22Rv1 (cell line): ENCODE results near the gene TANGO2.

Source experiments
- ZFX ChIP-seq: fragments of 450-650 bp; IDR thresholded peaks from 2 replicates; pipeline ENCODE4 v1.6.1; 2017; ENCODE audit warnings: antibody characterized with exemption, borderline replicate concordance
- TF ChIP-seq, protein P1 (sequence below): fragments of 450-650 bp; IDR thresholded peaks from 2 replicates; pipeline ENCODE4 v1.5.1; 2017; ENCODE audit warnings: mild to moderate bottlenecking

DNA sequence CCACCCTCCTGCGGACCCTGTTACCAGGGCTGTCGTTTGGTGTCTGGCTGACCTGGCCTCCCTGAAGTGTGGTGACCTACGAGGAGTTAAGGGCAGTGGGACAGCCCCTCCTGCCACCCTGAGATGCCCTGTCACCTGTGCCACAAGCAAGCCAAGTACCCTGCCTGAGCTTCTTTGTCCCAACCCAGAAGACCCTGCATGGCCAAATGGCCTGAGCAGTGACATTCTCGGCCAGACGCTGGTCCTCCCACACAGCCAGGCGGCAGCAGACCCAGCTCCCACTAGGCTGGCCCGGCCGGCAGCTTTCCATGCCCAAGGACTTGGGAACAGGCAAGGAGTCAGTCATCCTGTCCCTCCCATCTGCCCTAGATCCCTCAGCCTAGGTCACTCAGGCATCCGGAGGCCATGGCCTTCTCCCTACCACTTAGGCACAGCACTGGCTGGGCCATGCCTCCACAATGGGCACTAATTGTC is 11.9 kb upstream of the TANGO2 start:
- TF ChIP-seq, protein P1, sequence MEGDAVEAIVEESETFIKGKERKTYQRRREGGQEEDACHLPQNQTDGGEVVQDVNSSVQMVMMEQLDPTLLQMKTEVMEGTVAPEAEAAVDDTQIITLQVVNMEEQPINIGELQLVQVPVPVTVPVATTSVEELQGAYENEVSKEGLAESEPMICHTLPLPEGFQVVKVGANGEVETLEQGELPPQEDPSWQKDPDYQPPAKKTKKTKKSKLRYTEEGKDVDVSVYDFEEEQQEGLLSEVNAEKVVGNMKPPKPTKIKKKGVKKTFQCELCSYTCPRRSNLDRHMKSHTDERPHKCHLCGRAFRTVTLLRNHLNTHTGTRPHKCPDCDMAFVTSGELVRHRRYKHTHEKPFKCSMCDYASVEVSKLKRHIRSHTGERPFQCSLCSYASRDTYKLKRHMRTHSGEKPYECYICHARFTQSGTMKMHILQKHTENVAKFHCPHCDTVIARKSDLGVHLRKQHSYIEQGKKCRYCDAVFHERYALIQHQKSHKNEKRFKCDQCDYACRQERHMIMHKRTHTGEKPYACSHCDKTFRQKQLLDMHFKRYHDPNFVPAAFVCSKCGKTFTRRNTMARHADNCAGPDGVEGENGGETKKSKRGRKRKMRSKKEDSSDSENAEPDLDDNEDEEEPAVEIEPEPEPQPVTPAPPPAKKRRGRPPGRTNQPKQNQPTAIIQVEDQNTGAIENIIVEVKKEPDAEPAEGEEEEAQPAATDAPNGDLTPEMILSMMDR: no peak
- no peak for TF ChIP-seq ZFX
